ENCODE measurements around the gene RNASE1. TPM values are rescaled to one million over a fixed set of nuclear protein-coding genes. Genes with fewer than 3 reads are reported as not detected.

RNASE1 gene
- total and polyA plus RNA-seq, 4 donors: 5.8 to 37.9 (median 22.1) TPM

- WGBS: 88% methylated on average over 1 of the region's 1 CpG
- DNase-seq (ENCODE audit: low spot score): no peak
Measured at GRCh38 chr14:20775901-20776300, 26.7 kb downstream of the RNASE1 start.

More at GRCh38 chr14:20775901-20776300, 26.7 kb downstream of the RNASE1 start:
- Histone ChIP-seq H3K27ac (ENCODE audit: low read depth in 1 of 2, low read length in 2 of 2) (no peak overlapping the region), H3K9ac (ENCODE audit: low read depth in 1 of 2, low read length in 2 of 2) (no peak overlapping the region), H3K4me1 (ENCODE audit: control insufficient read depth in 4 of 4, insufficient read depth in 4 of 4, low read length in 3 of 4) (no peaks in the 10 kb centered on the region), H3K36me3 (ENCODE audit: control insufficient read depth in 4 of 4, insufficient read depth in 3 of 4, low read depth in 1 of 4, low read length in 3 of 4) (no peaks in the 10 kb centered on the region), H3K4me3 (ENCODE audit: low read depth in 1 of 3, low read length in 3 of 3) (no peak overlapping the region), H3K9me3 (ENCODE audit: control insufficient read depth in 4 of 4, low read length in 3 of 4) (no peaks in the 10 kb centered on the region), H3K27me3 (ENCODE audit: control insufficient read depth in 4 of 4, insufficient read depth in 4 of 4, low read length in 3 of 4) (no peaks in the 10 kb centered on the region)
- TF ChIP-seq JUND (IDR thresholded peaks at IDR 0.05) (no peak), REST (IDR thresholded peaks at IDR 0.05) (no peak), RXRA (IDR thresholded peaks at IDR 0.05) (no peak), SP1 (IDR thresholded peaks at IDR 0.05) (no peak), FOXA2 (IDR thresholded peaks at IDR 0.05) (no peak), TAF1 (conservative IDR thresholded peaks at IDR 0.05) (no peak), ATF3 (IDR thresholded peaks at IDR 0.05) (no peak), HNF4A (conservative IDR thresholded peaks at IDR 0.05) (no peak), HNF4G (IDR thresholded peaks at IDR 0.05) (no peak), NR2F2 (IDR thresholded peaks at IDR 0.05) (no peak), EGR1 (IDR thresholded peaks at IDR 0.05; ENCODE audit: low read depth in 2 of 2) (no peak), YY1 (IDR thresholded peaks at IDR 0.05) (no peak), RAD21 (IDR thresholded peaks at IDR 0.05) (no peak)
- TF ChIP-seq, protein P1, sequence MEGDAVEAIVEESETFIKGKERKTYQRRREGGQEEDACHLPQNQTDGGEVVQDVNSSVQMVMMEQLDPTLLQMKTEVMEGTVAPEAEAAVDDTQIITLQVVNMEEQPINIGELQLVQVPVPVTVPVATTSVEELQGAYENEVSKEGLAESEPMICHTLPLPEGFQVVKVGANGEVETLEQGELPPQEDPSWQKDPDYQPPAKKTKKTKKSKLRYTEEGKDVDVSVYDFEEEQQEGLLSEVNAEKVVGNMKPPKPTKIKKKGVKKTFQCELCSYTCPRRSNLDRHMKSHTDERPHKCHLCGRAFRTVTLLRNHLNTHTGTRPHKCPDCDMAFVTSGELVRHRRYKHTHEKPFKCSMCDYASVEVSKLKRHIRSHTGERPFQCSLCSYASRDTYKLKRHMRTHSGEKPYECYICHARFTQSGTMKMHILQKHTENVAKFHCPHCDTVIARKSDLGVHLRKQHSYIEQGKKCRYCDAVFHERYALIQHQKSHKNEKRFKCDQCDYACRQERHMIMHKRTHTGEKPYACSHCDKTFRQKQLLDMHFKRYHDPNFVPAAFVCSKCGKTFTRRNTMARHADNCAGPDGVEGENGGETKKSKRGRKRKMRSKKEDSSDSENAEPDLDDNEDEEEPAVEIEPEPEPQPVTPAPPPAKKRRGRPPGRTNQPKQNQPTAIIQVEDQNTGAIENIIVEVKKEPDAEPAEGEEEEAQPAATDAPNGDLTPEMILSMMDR (IDR thresholded peaks at IDR 0.05; ENCODE audit: low read depth, low read length, missing input control): no peak
- TF ChIP-seq, protein P2, sequence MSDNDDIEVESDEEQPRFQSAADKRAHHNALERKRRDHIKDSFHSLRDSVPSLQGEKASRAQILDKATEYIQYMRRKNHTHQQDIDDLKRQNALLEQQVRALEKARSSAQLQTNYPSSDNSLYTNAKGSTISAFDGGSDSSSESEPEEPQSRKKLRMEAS (IDR thresholded peaks at IDR 0.05): no peak
- TF ChIP-seq, protein P3, sequence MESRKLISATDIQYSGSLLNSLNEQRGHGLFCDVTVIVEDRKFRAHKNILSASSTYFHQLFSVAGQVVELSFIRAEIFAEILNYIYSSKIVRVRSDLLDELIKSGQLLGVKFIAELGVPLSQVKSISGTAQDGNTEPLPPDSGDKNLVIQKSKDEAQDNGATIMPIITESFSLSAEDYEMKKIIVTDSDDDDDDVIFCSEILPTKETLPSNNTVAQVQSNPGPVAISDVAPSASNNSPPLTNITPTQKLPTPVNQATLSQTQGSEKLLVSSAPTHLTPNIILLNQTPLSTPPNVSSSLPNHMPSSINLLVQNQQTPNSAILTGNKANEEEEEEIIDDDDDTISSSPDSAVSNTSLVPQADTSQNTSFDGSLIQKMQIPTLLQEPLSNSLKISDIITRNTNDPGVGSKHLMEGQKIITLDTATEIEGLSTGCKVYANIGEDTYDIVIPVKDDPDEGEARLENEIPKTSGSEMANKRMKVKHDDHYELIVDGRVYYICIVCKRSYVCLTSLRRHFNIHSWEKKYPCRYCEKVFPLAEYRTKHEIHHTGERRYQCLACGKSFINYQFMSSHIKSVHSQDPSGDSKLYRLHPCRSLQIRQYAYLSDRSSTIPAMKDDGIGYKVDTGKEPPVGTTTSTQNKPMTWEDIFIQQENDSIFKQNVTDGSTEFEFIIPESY (IDR thresholded peaks at IDR 0.05): no peak
